ENCODE data around the gene DPCD. TPM values are rescaled to one million over a fixed set of nuclear protein-coding genes. Genes with fewer than 3 reads are reported as not detected.

The DPCD gene
- total RNA-seq, result 52.8 and 67.7 TPM in 2 replicates

DNA sequence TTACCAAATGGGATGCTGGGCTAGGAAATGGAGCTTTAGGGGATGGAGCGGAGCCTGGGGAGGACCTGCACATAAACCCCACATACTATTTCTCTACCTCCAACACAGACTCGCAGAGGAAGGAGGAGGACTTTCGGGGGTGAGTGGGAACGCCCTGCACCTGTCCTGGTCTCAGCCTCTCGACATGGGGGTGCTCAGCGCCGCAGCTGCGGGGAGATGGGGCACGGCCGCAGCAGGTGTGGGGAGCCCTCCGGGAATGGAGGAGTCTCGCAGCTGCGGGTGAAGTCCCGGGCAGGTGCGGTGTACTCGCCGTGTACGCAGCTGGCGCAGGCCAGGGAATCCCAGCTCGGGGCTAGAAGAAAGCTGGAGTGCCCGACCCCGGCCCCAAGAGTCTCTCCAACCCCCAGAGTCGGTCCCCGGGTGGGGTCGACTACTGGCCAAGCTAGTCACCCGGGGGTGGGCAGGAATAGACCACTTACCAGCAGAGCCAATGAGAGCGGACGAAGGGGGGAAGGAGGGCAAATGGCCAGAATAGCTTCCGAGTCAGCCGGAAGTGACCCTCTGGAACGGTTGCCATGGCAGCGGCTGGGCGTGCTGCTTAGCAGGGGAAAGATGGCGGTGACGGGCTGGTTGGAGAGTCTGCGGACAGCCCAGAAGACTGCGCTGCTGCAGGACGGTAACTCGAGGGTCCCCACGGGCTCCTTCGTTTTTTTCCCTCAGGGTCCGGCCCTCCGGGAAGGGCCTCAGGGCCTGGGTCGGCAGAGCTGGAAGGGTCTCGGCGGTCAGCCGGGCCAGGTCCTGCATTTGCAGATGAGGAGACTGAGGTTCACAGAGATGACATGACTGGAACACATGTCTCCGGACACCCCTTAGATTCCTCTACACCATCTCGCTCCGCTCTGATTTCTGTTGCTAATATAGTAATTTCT is at the start of gene DPCD, which contains the start of gene POLL:
Gene DPCD (plus strand): TSS at position 597 of the 929 bp plus-strand sequence. CDS start 16 bp downstream, at position 613.
Gene POLL (minus strand): TSS at position 533 of the 929 bp plus-strand sequence. CDS start 897 bp downstream, outside the sequence.

Other genes with a start within 250 kb of the DPCD start
- 9.3 and 11.0 TPM in 2 replicates for gene BTRC, start 234.2 kb upstream of the DPCD start, total RNA-seq
- gene POLL, start 64 bp upstream of the DPCD start, total RNA-seq, result 9.1 and 9.8 TPM in 2 replicates
- gene FBXW4, start 106.8 kb downstream of the DPCD start, total RNA-seq, result 49.0 and 75.7 TPM in 2 replicates
- gene FGF8, start 187.8 kb downstream of the DPCD start, total RNA-seq, result 0.16 TPM in 1 of 2 replicates, not detected in the other
- 93.2 and 113 TPM in 2 replicates for gene NPM3, start 195.1 kb downstream of the DPCD start, total RNA-seq
- gene OGA, start 230.1 kb downstream of the DPCD start, total RNA-seq, result 98.1 and 109 TPM in 2 replicates

All from bronchial smooth muscle cell (primary cell).